NOMO-1 (cell line): ENCODE measurements around the gene U2SURP.
"Not testable (repeated sequence)": the region's sequence is repeated elsewhere in the genome, so short reads cannot be mapped to it uniquely, and the experiment has no call there.

ENCODE experiments used
- DNase-seq, 2 experiments: peaks; one replicate each; lab custom pipeline; 2025; ENCODE audit not compliant: unreplicated experiment in 2 of 2; lab: John Stamatoyannopoulos, UW

Gene U2SURP

DNA sequence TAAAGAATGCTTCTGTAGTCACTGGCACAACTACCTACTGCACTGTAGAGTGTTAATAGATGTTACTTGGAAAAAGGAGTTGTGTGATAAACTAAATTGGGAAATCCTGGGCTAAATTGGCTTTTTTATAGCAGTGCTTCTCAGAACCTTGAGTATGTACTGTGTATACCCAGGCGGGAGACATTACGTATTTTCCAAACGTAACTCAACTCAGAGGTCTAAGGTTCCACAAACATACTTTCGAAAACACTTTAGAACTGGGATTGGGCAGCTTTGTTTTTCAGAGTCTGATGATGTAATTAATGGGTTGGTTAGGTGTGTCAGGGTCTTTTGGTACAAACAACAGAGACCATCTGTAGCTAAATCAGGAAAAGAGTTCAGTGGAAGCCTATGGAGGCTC is 64.7 kb downstream of the U2SURP start:
- DNase-seq: no peak

DNA sequence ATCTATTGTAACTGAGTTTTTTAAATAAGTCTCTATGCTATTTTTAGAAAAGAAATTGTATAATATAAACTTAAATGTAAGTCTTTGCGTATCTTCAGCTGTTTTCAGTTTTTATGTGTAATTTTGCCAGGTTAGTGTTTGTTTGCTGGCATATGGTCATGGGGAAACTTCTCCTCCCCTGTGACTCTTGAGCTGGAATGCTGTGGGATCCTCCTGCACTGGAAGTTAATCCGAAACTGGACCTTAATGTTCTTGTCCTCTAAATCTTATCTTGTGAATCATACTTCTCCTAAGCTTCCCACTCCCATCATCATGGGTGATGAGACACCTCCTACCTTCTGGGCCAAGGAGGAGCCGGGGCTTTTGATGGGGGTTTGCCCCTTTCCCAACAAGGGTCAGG is 65.8 kb downstream of the U2SURP start:
- DNase-seq: no peak

DNA sequence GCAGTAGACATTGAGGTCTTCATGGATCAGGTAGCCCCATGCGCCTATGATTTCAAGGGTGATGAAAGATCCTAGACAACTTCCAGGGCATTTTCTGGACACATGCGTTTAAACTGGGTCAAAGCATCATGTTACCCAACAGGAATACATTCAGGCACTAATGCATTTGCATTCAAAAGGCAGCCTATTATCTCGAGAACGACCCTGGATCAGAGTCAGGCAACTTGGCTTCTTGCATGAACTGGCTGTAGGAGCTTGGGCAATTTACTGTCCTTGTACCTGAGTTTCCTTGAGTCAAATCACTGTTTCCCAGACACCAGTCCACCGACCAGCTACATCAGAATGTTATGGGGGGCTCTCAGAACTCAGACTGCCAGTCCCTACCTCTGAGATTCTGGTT is 66.7 kb downstream of the U2SURP start:
- no peak for DNase-seq

DNA sequence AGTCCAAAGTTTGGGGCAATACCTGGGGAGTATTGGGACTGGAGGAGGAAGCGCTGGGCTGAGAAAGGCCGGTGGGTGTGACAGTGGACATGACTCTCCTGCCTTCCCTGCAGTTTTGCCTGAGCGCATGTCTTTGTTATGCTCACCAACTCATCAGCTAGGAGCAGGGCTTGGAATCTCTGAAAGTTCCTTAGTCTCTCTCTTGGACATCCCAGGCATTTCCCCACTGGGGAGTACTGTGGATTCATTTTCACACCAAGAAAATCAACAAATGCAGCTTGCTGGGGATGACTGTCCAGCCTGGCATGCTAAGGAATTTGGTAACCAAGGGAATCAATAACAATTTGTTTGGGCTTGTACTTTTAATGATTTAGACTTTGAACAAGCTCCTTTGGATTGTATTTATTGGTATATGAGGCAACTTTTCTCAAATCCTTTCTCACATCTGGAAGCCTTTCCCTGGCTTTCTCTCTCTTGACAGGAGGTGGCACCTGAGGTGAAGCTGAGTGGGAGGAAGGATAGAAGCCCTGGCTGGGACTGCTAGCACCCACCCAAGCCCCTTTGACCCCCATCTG is 69.7 kb downstream of the U2SURP start:
- DNase-seq: no peak

DNA sequence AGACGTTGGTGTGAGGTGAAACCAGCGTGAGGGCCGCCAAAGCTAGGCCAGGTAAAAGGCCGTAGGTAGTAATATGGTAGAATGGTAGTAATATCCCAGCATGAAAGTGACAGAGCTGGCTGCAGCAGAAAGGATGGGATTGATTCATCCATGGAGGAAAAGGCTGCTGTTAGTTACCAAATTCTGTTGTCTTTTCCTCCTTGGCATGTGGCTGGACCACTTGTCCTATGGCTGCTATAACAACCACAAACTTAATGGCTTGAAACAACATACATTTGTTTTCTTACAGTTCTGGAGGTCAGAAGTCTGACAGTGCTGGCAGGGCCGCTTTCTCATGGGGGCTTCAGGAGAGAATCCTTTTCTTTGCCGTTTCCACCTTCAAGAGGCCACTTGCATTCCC is 70.4 kb downstream of the U2SURP start:
- no peak for DNase-seq

DNA sequence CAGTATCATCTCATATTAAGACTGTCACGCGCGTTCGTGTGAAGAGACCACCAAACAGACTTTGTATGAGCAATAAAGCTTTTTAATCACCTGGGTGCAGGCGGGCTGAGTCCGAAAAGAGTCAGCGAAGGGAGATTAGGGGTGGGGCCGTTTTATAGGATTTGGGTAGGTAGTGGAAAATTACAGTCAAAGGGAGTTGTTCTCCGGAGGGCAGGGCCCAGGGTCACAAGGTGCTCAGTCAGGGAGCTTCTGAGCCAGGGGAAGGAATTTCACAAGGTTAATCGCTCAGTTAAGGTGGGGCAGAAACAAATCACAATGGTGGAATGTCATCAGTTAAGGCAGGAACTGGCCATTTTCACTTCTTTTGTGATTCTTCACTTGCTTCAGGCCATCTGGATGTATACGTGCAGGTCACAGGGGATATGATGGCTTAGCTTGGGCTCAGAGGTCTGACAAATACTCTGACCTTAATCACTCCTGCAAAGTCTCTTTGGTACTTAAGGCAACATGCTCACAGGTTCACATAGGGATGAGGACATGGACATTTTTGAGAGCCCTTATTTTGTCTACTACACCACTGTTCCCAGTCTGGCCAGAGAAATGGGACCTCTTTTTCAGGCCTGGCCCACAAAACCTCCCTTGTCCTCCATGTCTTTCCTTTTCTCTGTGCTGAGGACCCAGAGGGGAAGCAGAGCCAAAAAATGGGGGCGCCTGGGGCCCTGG is 71.1 kb downstream of the U2SURP start:
- not testable (repeated sequence) for DNase-seq

DNA sequence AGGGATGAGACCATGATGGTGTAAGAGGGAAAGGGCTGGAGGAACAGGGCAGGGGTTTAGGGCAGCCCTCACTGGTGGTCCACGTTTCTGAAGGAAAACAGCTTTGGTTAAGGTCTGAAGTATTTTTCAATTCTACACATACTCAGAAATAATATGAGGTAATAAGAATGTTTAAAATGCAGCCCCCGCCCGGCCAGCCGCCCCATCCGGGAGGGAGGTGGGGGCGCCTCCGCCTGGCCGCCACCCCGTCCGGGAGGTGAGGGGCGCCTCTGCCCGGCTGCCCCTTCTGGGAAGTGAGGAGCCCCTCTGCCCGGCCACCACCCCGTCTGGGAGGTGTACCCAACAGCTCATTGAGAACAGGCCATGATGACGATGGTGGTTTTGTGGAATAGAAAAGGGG is 72.2 kb downstream of the U2SURP start:
- DNase-seq: not testable (repeated sequence)

DNA sequence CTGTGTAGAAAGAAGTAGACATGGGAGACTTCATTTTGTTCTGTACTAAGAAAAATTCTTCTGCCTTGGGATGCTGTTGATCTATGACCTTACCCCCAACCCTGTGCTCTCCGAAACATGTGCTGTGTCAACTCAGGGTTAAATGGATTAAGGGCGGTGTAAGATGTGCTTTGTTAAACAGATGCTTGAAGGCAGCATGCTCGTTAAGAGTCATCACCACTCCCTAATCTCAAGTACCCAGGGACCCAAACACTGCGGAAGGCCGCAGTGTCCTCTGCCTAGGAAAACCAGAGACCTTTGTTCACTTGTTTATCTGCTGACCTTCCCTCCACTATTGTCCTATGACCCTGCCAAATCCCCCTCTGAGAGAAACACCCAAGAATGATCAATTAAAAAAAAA is 72.6 kb downstream of the U2SURP start:
- not testable (repeated sequence) for DNase-seq

DNA sequence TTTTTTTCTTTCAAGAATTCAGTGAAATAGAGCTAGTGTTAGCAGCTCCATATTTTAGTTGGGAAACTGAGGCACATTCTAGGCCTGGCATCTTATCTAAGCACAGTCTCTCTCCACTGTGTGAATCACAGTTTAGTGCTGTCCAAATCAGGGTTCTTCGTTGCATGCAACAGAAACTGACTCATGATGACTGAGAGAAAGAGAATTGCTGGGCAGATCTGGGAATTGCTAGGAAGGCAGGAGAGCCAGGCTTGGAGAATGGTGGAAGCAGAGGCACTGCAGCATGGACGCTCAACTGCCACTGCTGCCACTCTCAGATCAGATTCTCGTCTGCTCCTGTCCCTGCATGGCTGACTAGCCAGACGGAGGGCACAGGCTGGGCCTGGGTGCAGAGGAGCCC is 77.5 kb downstream of the U2SURP start:
- DNase-seq: no peak

DNA sequence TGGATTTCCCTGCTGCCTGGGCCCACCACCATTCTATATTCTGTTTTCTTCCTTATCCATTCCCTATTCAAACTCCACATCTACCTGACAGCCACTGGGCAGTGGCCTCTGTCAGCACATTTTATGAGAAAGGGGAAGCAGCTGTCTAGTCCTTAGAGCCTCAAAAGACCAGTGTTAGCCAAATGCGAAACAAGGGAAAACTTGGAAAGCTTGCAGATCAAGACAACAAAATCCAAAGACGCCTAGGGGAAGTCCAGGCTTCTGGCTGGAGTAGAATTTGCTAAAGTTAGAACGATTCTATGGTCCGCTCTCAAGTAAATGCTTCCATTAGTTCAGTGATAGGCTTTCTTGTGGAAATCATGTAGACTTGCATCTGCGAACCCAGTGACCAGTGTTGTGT is 78.8 kb downstream of the U2SURP start:
- DNase-seq: peak in 1 of 2 experiments; percentile 15

DNA sequence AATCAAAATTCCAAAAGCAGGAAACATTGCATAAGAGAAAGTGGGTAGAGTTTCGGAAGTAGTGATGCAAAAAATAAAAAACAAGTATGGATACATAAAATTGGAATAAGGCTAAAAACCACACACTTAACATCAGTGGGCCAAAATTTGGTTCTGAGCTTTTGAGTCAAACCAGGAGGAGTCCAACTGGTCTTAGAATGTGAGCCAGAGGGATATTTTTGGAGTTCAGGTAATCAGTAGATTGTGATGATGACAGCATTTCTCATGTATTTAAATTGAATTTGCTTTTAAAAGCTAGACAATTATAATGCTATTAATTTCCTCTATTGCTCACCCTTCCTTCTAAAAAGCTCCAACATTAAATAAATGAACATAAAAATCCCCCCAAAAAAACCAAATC is 80.0 kb downstream of the U2SURP start:
- DNase-seq: no peak

DNA sequence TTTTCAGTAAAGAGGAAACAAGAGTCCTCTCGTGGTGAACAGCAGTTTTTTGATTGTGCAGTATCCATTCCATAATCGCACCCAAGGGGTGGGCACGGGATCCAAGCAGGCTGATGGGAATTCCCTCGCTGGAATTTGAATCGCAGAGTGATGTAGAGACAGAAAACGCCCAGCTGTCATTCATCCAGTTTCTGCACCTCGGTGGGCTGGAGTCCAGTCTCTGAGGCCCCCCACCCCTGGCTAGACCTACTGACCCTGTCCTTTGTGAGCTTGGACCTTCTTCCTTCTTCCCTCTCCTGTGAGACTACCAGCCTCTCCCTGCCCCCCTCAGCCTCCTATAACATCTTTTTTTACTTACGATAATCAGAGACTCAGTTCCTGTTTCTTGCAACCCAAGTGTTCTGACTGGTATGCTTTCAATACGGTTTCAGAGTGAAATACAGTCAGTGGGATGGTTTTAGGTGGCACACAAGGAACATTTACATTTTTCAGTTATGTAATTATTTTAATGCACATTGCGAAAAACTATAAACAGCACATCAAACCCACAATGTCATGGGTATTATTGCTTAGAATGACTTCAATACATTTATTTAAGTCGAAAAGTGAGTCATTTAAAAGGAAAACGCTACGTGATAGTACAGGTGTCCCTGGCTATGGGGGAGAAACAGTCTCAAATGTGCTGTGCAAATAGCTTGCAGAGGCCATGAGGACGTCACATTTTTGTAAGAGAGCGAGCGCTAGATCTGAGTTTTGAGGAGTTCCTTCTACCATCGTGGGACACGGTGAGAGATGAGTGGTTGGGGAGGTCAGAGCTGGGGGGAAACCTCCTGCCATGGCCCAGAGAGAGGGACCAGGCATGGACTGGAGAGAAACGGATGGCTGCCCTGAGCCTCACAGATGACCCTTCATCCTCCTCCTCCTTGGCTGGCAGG is 80.7 kb downstream of the U2SURP start:
- peak; percentile 89 to 90 for DNase-seq

DNA sequence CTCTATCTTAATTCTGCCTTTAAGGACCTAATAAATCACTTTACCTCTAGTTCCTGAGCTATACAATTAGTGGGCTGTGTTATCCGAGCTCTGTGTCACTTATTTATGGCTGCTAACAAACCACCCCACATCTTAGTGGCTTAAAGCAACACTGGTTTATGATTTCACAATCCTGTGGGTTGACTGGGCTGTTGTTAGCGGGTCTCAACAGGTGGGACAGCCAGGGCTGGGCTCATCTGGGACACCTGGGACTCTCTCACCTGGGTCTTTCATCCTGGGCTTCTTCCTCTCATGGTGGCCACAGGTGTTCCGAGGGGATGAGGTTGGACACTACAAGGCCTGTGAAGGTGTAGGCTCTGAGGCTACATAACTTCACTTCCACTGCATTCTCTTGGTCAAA is 82.4 kb downstream of the U2SURP start:
- peak; percentile 81 to 88 for DNase-seq

DNA sequence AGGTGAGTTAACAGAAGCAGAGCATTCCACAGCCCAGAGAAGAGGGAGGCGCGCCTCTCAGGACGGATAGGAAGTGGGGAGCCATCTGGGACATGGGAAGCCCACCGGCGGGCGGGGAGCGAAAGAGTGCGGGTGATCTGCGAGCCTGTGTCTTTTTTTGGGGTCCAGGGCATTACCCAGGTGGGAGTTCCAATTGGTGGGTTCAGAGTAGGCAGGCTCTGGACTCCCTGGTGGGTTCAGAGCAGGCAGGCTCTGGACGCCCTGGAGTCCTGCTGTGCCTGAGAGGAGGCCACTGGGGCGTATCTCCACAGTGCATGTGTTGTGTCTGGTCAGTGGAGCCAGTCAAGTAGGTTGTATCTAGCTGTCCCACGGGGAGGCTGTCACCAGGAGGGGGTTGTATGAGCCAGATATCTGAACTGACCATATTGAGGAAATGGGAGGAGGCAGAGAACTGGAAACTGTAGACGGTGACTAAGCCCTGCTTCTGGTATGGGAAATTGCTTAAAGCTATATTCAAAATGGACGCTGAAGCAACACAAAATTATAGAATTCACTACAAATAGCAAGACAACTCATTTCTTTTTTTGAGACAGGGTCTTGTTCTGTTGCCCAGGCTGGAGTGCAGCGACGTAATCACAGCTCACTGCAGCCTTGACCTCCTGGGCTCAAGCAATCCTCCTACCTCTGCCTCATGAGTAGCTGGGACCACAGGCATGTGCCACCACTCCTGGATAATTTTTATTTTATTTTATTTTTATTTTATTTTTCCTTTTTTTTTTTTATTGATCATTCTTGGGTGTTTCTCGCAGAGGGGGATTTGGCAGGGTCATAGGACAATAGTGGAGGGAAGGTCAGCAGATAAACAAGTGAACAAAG is 83.7 kb downstream of the U2SURP start:
- DNase-seq: peak; percentile 85 to 97

DNA sequence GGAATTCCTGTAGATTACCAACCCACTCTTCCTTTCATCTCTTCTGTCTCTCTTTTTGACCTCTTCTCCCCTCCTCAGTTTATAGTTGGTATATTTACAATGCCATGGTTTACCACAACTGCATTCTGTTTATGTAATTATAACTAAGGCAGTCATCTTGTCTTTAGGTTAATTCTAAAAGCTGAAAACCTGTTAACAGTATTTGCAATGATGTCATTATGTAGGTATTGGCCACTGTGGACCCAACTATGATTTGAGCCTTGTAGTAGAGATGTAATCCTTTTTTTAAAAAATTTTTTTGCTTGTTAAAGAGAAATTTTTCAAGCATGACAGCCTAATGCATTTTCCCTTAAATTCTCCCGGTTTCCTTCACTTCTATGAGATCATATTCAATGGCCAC is 87.5 kb downstream of the U2SURP start:
- DNase-seq: no peak

DNA sequence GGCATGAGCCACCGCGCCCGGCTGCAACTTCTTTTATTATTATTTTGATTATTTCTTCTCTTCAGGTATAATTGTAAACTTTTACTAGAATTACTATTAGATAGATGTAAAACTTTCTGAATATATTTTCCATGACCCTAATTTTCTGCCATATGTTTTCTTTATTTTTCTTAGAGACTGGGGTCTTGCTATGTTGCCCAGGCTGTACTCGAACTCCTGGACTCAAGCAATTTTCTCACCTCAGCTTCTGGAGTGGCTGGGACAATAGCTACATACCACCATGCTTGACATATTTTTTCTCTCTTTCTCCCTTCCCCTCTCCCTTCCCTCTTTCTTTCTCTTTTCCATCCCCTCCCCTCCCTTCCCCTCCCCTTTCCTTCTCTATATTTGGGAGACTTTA is 88.6 kb downstream of the U2SURP start:
- DNase-seq: no peak

DNA sequence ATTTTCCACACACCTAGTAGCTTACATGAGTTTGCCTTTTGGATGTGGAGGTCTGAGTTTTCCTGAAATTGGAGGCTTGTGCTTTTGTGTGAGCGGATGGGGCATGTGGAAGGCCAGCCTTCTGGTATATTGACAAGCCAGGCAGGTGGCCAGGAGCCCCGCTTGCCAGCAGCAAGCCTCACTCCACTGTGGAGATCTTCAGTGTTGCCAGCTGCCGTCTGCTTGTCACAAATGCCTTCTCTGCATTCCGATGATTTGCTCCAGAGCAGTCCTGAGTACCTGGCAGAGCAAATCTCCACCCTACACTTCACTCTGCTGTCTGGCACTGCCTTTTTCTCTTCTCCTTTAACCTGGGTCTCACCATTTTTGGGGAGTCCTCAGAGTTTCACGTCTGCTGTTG is 89.1 kb downstream of the U2SURP start:
- no peak for DNase-seq

DNA sequence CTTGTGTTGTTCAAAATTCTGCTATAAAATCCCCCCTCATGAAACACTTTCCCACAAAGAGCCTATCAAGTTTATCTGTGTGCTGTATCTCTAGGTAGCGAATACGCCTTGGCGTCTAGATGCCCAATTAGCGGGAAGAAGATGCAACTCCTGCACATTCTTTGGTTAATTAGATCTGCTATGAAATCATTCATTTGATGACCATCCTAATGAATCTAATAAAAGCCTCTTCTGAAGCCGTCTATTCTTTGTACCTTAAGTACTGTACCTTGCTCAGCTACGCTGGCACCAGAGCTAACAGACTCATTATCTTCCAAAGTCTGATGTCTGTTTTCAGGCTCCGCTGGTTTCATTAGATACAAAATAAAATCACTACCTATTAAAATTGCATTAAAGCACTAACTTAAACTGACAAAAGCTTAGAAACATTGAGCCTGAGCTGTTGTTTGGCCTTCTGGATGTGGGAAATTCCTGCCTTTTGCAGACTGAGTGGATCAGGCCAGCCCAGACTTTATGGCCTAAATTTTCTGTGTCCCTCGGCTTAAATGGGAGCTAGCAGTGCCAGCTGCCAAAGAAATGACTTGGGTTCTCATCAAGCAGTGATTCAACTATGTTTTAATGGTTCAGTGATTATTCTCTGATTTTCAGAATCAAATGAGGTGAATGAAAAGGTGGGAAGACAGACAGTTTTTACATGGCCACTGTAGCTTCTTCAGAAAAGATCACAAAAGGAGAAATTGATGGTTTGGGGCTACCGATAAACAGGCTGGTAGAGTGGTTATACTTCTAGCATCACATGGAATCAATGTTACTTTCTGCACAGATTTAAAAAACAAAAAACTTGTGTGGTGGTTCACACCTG is 89.8 kb downstream of the U2SURP start:
- DNase-seq: no peak

DNA sequence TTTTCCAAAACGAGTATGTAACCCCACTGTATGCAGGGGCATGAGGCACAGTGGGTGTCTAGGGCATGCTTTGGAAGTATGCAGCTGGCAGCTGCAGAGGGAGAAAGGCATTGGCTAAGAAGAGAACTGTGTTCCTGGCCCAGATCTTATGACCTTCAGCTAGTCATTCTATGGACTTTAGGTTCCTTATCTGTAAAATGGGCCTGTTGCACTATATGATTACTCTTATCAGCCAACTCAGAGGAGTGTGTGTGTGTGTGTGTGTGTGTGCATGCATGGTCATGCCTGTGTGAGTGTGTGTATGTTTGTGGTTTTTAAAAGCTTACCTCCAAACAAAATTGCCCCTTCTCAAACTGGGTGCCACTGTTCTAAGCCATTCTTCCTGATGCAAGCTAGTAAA is 90.8 kb downstream of the U2SURP start:
- DNase-seq: no peak

DNA sequence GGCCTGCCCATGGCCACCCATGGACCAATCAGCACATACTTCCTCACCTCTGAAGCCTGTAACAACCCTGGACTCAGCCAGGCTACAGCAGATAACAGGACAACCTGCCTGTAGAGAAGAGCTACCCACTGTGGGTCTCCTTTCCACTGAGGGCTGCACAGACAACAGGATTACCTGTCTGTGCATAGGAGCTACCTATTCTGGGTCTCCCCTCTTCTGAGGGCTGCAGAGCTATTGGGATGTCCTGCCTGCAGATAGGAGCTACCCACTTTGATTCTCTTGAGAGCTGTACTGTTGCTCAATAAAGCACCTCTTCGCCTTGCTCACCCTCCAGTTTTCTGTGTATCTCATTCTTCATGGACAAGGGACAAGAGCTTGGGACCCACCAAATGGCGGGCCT is 94.4 kb downstream of the U2SURP start:
- DNase-seq: no peak
